ENCODE results near the gene SCUBE2.

DNA sequence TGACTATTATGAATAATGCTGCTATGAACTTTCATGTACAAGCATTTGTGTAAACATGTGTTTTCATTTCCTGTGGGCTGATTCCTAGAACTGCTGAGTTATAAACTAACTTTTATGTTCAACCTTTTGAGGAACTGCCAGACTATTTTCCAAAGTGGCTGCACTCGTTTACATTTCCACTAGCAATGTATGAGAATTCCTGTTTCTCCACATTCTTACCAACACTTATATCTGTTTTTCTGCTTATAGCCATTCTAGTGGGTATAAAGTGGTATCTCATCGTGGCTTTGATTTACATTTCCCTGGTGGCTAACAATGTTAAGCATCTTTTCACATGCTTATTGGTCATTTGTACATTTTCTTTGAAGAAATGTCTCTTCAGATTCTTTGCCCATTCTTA is 35.2 kb upstream of the SCUBE2 start:
- TF ChIP-seq POLR2A (IDR thresholded peaks at IDR 0.05) (no peak), POLR2AphosphoS5 (IDR thresholded peaks at IDR 0.05) (no peak)
- TF ChIP-seq, protein P1, sequence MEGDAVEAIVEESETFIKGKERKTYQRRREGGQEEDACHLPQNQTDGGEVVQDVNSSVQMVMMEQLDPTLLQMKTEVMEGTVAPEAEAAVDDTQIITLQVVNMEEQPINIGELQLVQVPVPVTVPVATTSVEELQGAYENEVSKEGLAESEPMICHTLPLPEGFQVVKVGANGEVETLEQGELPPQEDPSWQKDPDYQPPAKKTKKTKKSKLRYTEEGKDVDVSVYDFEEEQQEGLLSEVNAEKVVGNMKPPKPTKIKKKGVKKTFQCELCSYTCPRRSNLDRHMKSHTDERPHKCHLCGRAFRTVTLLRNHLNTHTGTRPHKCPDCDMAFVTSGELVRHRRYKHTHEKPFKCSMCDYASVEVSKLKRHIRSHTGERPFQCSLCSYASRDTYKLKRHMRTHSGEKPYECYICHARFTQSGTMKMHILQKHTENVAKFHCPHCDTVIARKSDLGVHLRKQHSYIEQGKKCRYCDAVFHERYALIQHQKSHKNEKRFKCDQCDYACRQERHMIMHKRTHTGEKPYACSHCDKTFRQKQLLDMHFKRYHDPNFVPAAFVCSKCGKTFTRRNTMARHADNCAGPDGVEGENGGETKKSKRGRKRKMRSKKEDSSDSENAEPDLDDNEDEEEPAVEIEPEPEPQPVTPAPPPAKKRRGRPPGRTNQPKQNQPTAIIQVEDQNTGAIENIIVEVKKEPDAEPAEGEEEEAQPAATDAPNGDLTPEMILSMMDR (IDR thresholded peaks at IDR 0.05) = no peak
